B cell (primary cell): Measurements from ENCODE around the gene GPC4. TPM values are rescaled to one million over a fixed set of nuclear protein-coding genes. Genes with fewer than 3 reads are reported as not detected.

Experiments used
- ATAC-seq: fragments of 200-7000 bp; cut with Tn5 transposase; one replicate; pipeline ENCODE4 v1.10.0; 2021; ENCODE audit warnings: low read depth, mild to moderate bottlenecking, moderate number of reproducible peaks, moderate library complexity
- CTCF ChIA-PET: fragments of 350-600 bp; sonication (Branson Sonifier 250); formaldehyde crosslinking; loops from one replicate; lab custom pipeline; 2021; ENCODE audit warnings: antibody characterized with exemption, inconsistent platforms; lab: Charles Lee
- POLR2A ChIA-PET: fragments of 350-600 bp; sonication (Branson Sonifier 250); formaldehyde crosslinking; loops from one replicate; lab custom pipeline; 2021; ENCODE audit warnings: antibody characterized with exemption; lab: Charles Lee
- DNase-seq: peaks from one replicate; pipeline ENCODE4 v3.0.0; 2013
- H2AFZ ChIP-seq: 2 replicates; pipeline ENCODE4 v1.6.1; 2012; ENCODE audit warnings: mild to moderate bottlenecking, low read depth, low read length; ENCODE audit not compliant: insufficient read depth, poor library complexity, severe bottlenecking
- H3K27ac ChIP-seq, 2 donors: 1 replicate in 1 of 2; 2 replicates in 1 of 2; pipeline ENCODE4 v1.5.1; 2012 to 2013; ENCODE audit warnings: low read length in 2 of 2, mild to moderate bottlenecking in 2 of 2, moderate library complexity in 1 of 2
- H3K27me3 ChIP-seq, 4 experiments: fragments of 200-600 bp in 1 of 4; sonication (generic) in 1 of 4; replicated peaks in 1 of 4; 1 replicate in 2 of 4; 2 replicates in 2 of 4; pipeline versions ENCODE4 v1.6.1 to v1.7.0; 2013 to 2016; ENCODE audit warnings: low read length in 3 of 4, mild to moderate bottlenecking in 2 of 4, mixed read lengths in 1 of 4, moderate library complexity in 1 of 4; ENCODE audit not compliant: insufficient read depth in 4 of 4, control insufficient read depth in 3 of 4; ENCODE audit errors: control extremely low read depth in 1 of 4
- H3K36me3 ChIP-seq, 2 experiments: replicated peaks in 1 of 2; 1 replicate in 1 of 2; 2 replicates in 1 of 2; pipeline versions ENCODE4 v1.6.1 to v1.7.1; 2013; ENCODE audit warnings: low read length in 1 of 2; ENCODE audit not compliant: insufficient read depth in 2 of 2, control insufficient read depth in 1 of 2; ENCODE audit errors: control extremely low read depth in 1 of 2, extremely low read depth in 1 of 2
- H3K4me1 ChIP-seq, 2 donors: fragments of 200-600 bp in 1 of 2; sonication (generic) in 1 of 2; 1 replicate in 1 of 2; 2 replicates in 1 of 2; pipeline versions ENCODE4 v1.5.1 to v1.6.1; 2013 to 2017; ENCODE audit warnings: low read length in 2 of 2; ENCODE audit not compliant: control insufficient read depth in 2 of 2, insufficient read depth in 2 of 2
- H3K4me2 ChIP-seq: replicated peaks from 2 replicates; pipeline ENCODE3; 2012; ENCODE audit warnings: mild to moderate bottlenecking, low read depth, low read length; ENCODE audit not compliant: poor library complexity, severe bottlenecking
- H3K4me3 ChIP-seq, 5 experiments: fragments of 200-600 bp in 1 of 5; sonication (generic) in 1 of 5; 1 replicate in 3 of 5; 2 replicates in 2 of 5; pipeline versions ENCODE4 v1.5.1 to v1.7.0; 2011 to 2016; ENCODE audit warnings: low read length in 4 of 5, mild to moderate bottlenecking in 4 of 5, low read depth in 2 of 5, control low read depth in 1 of 5, moderate library complexity in 1 of 5; ENCODE audit not compliant: insufficient read depth in 1 of 5; ENCODE audit errors: control extremely low read depth in 1 of 5, extremely low read depth in 1 of 5
- H3K79me2 ChIP-seq: fragments of 200-600 bp; sonication (generic); one replicate; pipeline ENCODE4 v1.6.0; 2016; ENCODE audit warnings: low read length; ENCODE audit not compliant: control insufficient read depth, insufficient read depth
- H3K9ac ChIP-seq: fragments of 200-600 bp; sonication (generic); 2 replicates; pipeline ENCODE4 v1.6.1; 2017; ENCODE audit warnings: mild to moderate bottlenecking, low read length, moderate library complexity
- H3K9me3 ChIP-seq, 3 donors: one replicate each; pipeline versions ENCODE4 v1.6.1 to v1.7.1; 2013; ENCODE audit warnings: low read length in 2 of 3; ENCODE audit not compliant: control insufficient read depth in 2 of 3, insufficient read depth in 1 of 3; ENCODE audit errors: control extremely low read depth in 1 of 3
- H4K20me1 ChIP-seq: 2 replicates; pipeline ENCODE4 v1.6.0; 2012; ENCODE audit warnings: mild to moderate bottlenecking, low read length; ENCODE audit not compliant: insufficient read depth, control insufficient read depth, poor library complexity, severe bottlenecking
- H3K27ac Mint-ChIP-seq: one replicate; pipeline ENCODE4 v1.8.0; 2021; ENCODE audit warnings: mixed read lengths
- H3K27me3 Mint-ChIP-seq: one replicate; pipeline ENCODE4 v1.8.0; 2021; ENCODE audit warnings: mixed read lengths
- H3K4me1 Mint-ChIP-seq: one replicate; pipeline ENCODE4 v1.8.0; 2021; ENCODE audit warnings: mixed read lengths
- H3K4me3 Mint-ChIP-seq: one replicate; pipeline ENCODE4 v1.8.0; 2021; ENCODE audit warnings: mixed read lengths
- H3K9me3 Mint-ChIP-seq: one replicate; pipeline ENCODE4 v1.8.0; 2022; ENCODE audit warnings: mixed read lengths; ENCODE audit not compliant: insufficient read depth
- EZH2 ChIP-seq: IDR thresholded peaks from 2 replicates; pipeline ENCODE4 v1.6.1; 2012; ENCODE audit warnings: borderline replicate concordance, low read depth, mild to moderate bottlenecking, moderate library complexity, low read length; ENCODE audit not compliant: insufficient read depth, poor library complexity, severe bottlenecking
- WGBS: methylation state at CpG from one replicate; pipeline ENCODE4 v1.1.5; 2013; ENCODE audit warnings: missing lambda C conversion rate; ENCODE audit not compliant: insufficient coverage; 5-methylcytosine and 5-hydroxymethylcytosine counted together
- intact Hi-C: fragments of 100-400 bp; cut with micrococcal nuclease; formaldehyde crosslinking; loops from one replicate; pipeline ENCODE4 v1.10.0; 2022
- polyA plus RNA-seq: library from polyadenylated mRNA; depleted of rRNA; stranded (reverse); fragments of >200 nt; gene quantifications from 2 replicates; pipeline ENCODE4 v1.2.3, GENCODE V29; 2012
- total RNA-seq, 2 donors: library from RNA; stranded (reverse); fragments of 120-200 nt in 1 of 2; gene quantifications; 1 replicate in 1 of 2; 2 replicates in 1 of 2; pipeline versions ENCODE4 v1.2.3 to v1.2.4, GENCODE V29; 2013 to 2022
- TF ChIP-seq, protein P1 (sequence below): fragments of 200-600 bp; IDR thresholded peaks from one replicate; pipeline ENCODE4 v1.8.0; 2022; ENCODE audit warnings: antibody characterized with exemption, mild to moderate bottlenecking

The GPC4 gene
- total and polyA plus RNA-seq, 2 donors (not counting 1 experiment from before 2014, with no cell fraction given): 0.30 to 0.47 TPM

DNA sequence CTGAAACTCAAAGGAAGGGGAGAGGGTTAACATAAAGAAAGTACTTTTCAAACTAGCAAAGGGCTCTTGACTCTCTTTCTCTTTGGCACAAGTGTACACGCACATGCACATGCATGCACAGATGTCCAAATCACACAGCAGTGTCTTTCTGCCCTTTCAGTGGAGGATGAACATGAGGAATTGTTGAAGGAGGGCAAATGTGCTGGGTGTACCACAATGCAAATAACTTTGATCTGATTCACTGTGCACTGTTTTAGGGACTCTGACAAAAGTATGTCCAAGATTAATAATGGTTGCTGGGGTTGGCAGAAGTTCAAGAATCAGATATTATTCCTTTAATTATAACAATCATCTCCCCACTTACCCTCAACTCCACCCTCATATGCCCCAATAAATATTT lies 93.8 kb downstream of the GPC4 start:
- CTCF ChIA-PET: no interaction called here
- no peaks in the 10 kb centered on the region for H4K20me1 ChIP-seq

DNA sequence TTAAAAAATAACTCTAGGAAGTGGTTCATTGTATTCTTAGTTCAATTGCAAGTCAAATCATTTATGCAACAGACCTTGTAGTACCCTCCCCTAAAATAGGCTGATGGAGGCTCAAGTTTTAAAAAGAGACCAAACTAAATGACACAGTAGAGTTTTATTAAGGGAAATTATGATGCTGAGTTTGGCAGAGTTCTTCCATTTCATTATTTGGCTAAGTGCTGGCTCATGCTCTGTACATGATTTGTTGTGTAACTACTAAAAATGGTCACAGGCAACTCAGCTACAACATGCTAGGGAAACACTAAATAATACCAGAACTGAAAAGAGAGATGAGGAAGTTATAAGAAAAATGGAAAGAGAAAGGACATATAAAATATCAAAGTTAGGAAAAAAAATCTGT lies 101.0 kb downstream of the GPC4 start:
- ATAC-seq (no peak), DNase-seq (no peak)
- no peaks in the 10 kb centered on the region for H3K9me3 ChIP-seq
- H3K36me3 ChIP-seq: no peaks in the 10 kb centered on the region
- H3K4me2 ChIP-seq: no peak overlapping the region
- no peak overlapping the region for H3K27ac Mint-ChIP-seq
- H3K4me3 Mint-ChIP-seq: no peak overlapping the region
- intact Hi-C loops: no loop called here
- ChIA-PET POLR2A (no interaction called here), CTCF (no interaction called here)
- no peaks in the 10 kb centered on the region for H3K27me3 ChIP-seq
- no peak overlapping the region for H2AFZ ChIP-seq
- H3K27me3 Mint-ChIP-seq: peaks cover 3% of the 10 kb centered on the region
- H3K4me1 Mint-ChIP-seq: no peaks in the 10 kb centered on the region
- TF ChIP-seq, protein P1, sequence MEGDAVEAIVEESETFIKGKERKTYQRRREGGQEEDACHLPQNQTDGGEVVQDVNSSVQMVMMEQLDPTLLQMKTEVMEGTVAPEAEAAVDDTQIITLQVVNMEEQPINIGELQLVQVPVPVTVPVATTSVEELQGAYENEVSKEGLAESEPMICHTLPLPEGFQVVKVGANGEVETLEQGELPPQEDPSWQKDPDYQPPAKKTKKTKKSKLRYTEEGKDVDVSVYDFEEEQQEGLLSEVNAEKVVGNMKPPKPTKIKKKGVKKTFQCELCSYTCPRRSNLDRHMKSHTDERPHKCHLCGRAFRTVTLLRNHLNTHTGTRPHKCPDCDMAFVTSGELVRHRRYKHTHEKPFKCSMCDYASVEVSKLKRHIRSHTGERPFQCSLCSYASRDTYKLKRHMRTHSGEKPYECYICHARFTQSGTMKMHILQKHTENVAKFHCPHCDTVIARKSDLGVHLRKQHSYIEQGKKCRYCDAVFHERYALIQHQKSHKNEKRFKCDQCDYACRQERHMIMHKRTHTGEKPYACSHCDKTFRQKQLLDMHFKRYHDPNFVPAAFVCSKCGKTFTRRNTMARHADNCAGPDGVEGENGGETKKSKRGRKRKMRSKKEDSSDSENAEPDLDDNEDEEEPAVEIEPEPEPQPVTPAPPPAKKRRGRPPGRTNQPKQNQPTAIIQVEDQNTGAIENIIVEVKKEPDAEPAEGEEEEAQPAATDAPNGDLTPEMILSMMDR: no peak
- no peak for TF ChIP-seq EZH2
- no peak overlapping the region for H3K27ac ChIP-seq
- H3K4me1 ChIP-seq: no peaks in the 10 kb centered on the region
- H3K4me3 ChIP-seq: no peak overlapping the region
- H3K9ac ChIP-seq: no peak overlapping the region
- no peaks in the 10 kb centered on the region for H3K9me3 Mint-ChIP-seq
- no peaks in the 10 kb centered on the region for H3K79me2 ChIP-seq
- no peaks in the 10 kb centered on the region for H4K20me1 ChIP-seq

More for the DNA sequence above, 93.8 kb downstream of the GPC4 start:
- H3K79me2 ChIP-seq: no peaks in the 10 kb centered on the region
- no peaks in the 10 kb centered on the region for H3K27me3 ChIP-seq
- Mint-ChIP-seq H3K4me3 (no peak overlapping the region), H3K27ac (no peak overlapping the region), H3K9me3 (no peaks in the 10 kb centered on the region), H3K27me3 (peaks cover 2% of the 10 kb centered on the region), H3K4me1 (no peaks in the 10 kb centered on the region)
- no peak overlapping the region for H3K4me3 ChIP-seq
- H3K36me3 ChIP-seq: no peaks in the 10 kb centered on the region
- ATAC-seq: no peak
- H3K9me3 ChIP-seq: no peaks in the 10 kb centered on the region
- POLR2A ChIA-PET: no interaction called here
- H2AFZ ChIP-seq: no peak overlapping the region
- no peak for DNase-seq
- no peak overlapping the region for H3K4me2 ChIP-seq
- H3K4me1 ChIP-seq: no peaks in the 10 kb centered on the region
- intact Hi-C loops: no loop called here
- no CpG with 5 or more reads among the region's 1 CpG for WGBS
- H3K9ac ChIP-seq: no peak overlapping the region
- no peak overlapping the region for H3K27ac ChIP-seq
- no peak for TF ChIP-seq EZH2
- TF ChIP-seq, protein P1: no peak
